IMR-90 (cell line): ENCODE results near the gene DGKB.

Experiments used
- CEBPB ChIP-seq: IDR thresholded peaks from 2 replicates; pipeline ENCODE4 v1.6.1; 2012; ENCODE audit warnings: low read depth, low read length, improper control_type of control experiment
- FOS ChIP-seq: fragments of 150-350 bp; IDR thresholded peaks from 2 replicates; pipeline ENCODE4 v1.6.1; 2016; ENCODE audit warnings: low read depth, low read length
- POLR2A ChIP-seq: IDR thresholded peaks from 2 replicates; pipeline ENCODE4 v1.6.1; 2012; ENCODE audit warnings: mild to moderate bottlenecking, low read depth, low read length
- TF ChIP-seq, protein P1 (sequence below): fragments of 150-350 bp; IDR thresholded peaks from 2 replicates; pipeline ENCODE4 v1.6.1; 2016; ENCODE audit warnings: low read depth, mild to moderate bottlenecking, low read length, moderate library complexity, borderline replicate concordance
- TF ChIP-seq, protein P2 (sequence below): conservative IDR thresholded peaks from 2 replicates; pipeline ENCODE4 v1.5.1; 2012; ENCODE audit warnings: mild to moderate bottlenecking, low read depth, low read length, improper control_type of control experiment

DNA sequence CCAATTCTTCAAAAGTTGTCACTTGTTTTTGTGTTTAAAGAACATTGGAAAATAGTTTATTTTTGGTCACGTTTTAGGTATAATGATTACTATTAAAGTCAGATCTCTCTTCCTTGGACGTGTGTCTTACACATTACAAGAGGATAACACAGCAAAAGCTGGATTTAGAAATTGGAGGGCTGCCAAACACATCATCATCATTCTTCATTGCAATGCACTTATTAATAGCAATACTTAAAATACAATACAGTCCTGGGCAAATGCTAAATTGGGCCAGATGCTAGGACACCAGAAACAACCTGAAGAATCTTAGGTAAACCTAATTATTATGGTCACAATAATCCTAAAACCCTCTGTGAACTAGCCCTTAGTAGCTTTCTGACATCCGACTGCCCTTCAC, 303.6 kb downstream of the DGKB start:
- TF ChIP-seq POLR2A (no peak), FOS (no peak), CEBPB (no peak)
- TF ChIP-seq, protein P1, sequence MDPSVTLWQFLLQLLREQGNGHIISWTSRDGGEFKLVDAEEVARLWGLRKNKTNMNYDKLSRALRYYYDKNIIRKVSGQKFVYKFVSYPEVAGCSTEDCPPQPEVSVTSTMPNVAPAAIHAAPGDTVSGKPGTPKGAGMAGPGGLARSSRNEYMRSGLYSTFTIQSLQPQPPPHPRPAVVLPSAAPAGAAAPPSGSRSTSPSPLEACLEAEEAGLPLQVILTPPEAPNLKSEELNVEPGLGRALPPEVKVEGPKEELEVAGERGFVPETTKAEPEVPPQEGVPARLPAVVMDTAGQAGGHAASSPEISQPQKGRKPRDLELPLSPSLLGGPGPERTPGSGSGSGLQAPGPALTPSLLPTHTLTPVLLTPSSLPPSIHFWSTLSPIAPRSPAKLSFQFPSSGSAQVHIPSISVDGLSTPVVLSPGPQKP = no peak
- TF ChIP-seq, protein P2, sequence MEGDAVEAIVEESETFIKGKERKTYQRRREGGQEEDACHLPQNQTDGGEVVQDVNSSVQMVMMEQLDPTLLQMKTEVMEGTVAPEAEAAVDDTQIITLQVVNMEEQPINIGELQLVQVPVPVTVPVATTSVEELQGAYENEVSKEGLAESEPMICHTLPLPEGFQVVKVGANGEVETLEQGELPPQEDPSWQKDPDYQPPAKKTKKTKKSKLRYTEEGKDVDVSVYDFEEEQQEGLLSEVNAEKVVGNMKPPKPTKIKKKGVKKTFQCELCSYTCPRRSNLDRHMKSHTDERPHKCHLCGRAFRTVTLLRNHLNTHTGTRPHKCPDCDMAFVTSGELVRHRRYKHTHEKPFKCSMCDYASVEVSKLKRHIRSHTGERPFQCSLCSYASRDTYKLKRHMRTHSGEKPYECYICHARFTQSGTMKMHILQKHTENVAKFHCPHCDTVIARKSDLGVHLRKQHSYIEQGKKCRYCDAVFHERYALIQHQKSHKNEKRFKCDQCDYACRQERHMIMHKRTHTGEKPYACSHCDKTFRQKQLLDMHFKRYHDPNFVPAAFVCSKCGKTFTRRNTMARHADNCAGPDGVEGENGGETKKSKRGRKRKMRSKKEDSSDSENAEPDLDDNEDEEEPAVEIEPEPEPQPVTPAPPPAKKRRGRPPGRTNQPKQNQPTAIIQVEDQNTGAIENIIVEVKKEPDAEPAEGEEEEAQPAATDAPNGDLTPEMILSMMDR = no peak
